ENCODE measurements around the gene OR2T29. TPM values are rescaled to one million over a fixed set of nuclear protein-coding genes. Genes with fewer than 3 reads are reported as not detected.

Gene OR2T29
- total RNA-seq, 1 donor from 2014 or later, result not detected

- no peak overlapping the region for H3K27ac Mint-ChIP-seq (ENCODE audit: unreplicated experiment)
- H3K9me3 Mint-ChIP-seq (ENCODE audit: unreplicated experiment), result peaks cover 38% of the 10 kb centered on the region
- TF ChIP-seq, protein P1, sequence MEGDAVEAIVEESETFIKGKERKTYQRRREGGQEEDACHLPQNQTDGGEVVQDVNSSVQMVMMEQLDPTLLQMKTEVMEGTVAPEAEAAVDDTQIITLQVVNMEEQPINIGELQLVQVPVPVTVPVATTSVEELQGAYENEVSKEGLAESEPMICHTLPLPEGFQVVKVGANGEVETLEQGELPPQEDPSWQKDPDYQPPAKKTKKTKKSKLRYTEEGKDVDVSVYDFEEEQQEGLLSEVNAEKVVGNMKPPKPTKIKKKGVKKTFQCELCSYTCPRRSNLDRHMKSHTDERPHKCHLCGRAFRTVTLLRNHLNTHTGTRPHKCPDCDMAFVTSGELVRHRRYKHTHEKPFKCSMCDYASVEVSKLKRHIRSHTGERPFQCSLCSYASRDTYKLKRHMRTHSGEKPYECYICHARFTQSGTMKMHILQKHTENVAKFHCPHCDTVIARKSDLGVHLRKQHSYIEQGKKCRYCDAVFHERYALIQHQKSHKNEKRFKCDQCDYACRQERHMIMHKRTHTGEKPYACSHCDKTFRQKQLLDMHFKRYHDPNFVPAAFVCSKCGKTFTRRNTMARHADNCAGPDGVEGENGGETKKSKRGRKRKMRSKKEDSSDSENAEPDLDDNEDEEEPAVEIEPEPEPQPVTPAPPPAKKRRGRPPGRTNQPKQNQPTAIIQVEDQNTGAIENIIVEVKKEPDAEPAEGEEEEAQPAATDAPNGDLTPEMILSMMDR (IDR thresholded peaks at IDR 0.05), result no peak
- no peak for DNase-seq (ENCODE audit: extremely low spot score, unreplicated experiment)
- no peaks in the 10 kb centered on the region for H3K4me1 Mint-ChIP-seq (ENCODE audit: unreplicated experiment)
- no peaks in the 10 kb centered on the region for H3K27me3 Mint-ChIP-seq (ENCODE audit: unreplicated experiment)
- no peaks in the 10 kb centered on the region for H3K36me3 Mint-ChIP-seq (ENCODE audit: unreplicated experiment)
- H3K4me3 Mint-ChIP-seq (ENCODE audit: unreplicated experiment), result no peak overlapping the region
These were observed 34.0 kb upstream of the OR2T29 start for GRCh38 chr1:248596615-248597014.

- Mint-ChIP-seq H3K4me1 (ENCODE audit: unreplicated experiment) (no peaks in the 10 kb centered on the region), H3K27ac (ENCODE audit: unreplicated experiment) (no peak overlapping the region), H3K36me3 (ENCODE audit: unreplicated experiment) (no peaks in the 10 kb centered on the region), H3K4me3 (ENCODE audit: unreplicated experiment) (no peak overlapping the region), H3K27me3 (ENCODE audit: unreplicated experiment) (no peaks in the 10 kb centered on the region), H3K9me3 (ENCODE audit: unreplicated experiment) (peaks cover 49% of the 10 kb centered on the region)
- no peak for DNase-seq (ENCODE audit: extremely low spot score, unreplicated experiment)
- TF ChIP-seq, protein P1 (IDR thresholded peaks at IDR 0.05), result no peak
These were observed 30.7 kb upstream of the OR2T29 start for GRCh38 chr1:248593226-248593625.

DNA sequence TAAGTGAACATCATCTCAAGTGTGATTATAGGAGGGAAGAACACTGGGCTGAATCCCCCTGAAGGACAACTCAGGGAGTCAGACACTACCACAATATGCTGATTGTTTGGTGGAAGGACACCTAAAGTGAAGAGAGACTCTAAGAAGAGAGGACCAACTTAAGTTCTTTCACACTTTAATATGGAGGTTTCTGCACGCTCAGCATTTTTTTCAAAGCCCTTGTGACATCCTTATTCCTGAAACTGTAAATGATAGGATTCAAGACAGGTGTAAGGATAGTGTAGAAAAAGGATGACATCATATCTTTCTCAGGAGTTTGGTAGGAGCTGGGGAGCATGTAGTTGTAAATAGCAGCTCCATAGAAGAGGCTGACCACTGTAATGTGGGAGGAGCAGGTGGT lies 30.1 kb upstream of the OR2T29 start:
- TF ChIP-seq, protein P1 (IDR thresholded peaks at IDR 0.05), result no peak
- H3K27me3 Mint-ChIP-seq (ENCODE audit: unreplicated experiment), result no peaks in the 10 kb centered on the region
- no peak for DNase-seq (ENCODE audit: extremely low spot score, unreplicated experiment)
- H3K4me1 Mint-ChIP-seq (ENCODE audit: unreplicated experiment), result no peaks in the 10 kb centered on the region
- peaks cover 50% of the 10 kb centered on the region for H3K9me3 Mint-ChIP-seq (ENCODE audit: unreplicated experiment)
- H3K4me3 Mint-ChIP-seq (ENCODE audit: unreplicated experiment), result no peak overlapping the region
- H3K36me3 Mint-ChIP-seq (ENCODE audit: unreplicated experiment), result no peaks in the 10 kb centered on the region
- H3K27ac Mint-ChIP-seq (ENCODE audit: unreplicated experiment), result no peak overlapping the region

DNA sequence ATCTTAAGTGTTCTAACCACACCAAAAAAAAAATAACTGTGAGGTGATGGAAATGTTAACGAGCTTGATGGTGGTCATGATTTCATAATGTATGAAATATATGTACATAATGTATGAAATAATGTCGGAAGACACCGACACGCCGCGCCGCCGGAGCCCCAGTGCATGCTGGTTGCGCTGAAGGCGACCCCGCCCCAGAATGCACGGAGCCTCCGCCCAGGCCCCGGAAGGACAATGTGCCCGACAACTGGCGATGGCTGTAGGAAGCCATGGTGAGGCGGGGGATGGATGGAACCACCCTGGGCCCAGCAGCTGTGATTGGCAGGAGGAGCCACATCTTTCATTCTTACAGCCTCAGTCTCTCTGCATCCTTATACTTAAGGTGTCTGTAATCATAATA lies 27.5 kb upstream of the OR2T29 start:
- H3K9me3 Mint-ChIP-seq (ENCODE audit: unreplicated experiment), result peaks cover 59% of the 10 kb centered on the region

DNA sequence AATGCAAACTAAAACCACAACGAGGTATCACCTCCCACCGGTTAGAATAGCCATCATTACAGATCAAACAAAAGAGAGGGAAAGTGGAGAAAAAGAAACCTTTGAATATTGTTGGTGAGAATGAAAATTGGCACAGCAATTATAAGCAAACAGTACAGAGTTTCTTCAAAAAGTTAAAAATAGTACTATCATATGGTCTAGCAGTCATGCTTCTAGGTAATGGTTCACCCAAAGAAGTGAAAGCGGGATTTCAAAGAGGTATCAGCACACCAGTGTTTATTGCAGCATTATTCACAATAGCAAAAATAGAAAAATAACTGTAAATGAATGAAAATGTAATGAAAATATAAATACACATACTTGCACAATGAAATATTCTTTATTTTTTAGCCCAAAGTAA lies 26.8 kb upstream of the OR2T29 start:
- TF ChIP-seq, protein P1 (IDR thresholded peaks at IDR 0.05), result no peak
- Mint-ChIP-seq H3K36me3 (ENCODE audit: unreplicated experiment) (no peaks in the 10 kb centered on the region), H3K27ac (ENCODE audit: unreplicated experiment) (no peak overlapping the region), H3K27me3 (ENCODE audit: unreplicated experiment) (no peaks in the 10 kb centered on the region), H3K4me3 (ENCODE audit: unreplicated experiment) (no peak overlapping the region), H3K4me1 (ENCODE audit: unreplicated experiment) (no peaks in the 10 kb centered on the region), H3K9me3 (ENCODE audit: unreplicated experiment) (peaks cover 59% of the 10 kb centered on the region)
- no peak for DNase-seq (ENCODE audit: extremely low spot score, unreplicated experiment)

More for the DNA sequence above, 27.5 kb upstream of the OR2T29 start:
- H3K36me3 Mint-ChIP-seq (ENCODE audit: unreplicated experiment), result no peaks in the 10 kb centered on the region
- no peak overlapping the region for H3K4me3 Mint-ChIP-seq (ENCODE audit: unreplicated experiment)
- H3K27me3 Mint-ChIP-seq (ENCODE audit: unreplicated experiment), result no peaks in the 10 kb centered on the region
- H3K4me1 Mint-ChIP-seq (ENCODE audit: unreplicated experiment), result no peaks in the 10 kb centered on the region
- H3K27ac Mint-ChIP-seq (ENCODE audit: unreplicated experiment), result no peak overlapping the region
- no peak for DNase-seq (ENCODE audit: extremely low spot score, unreplicated experiment)
- TF ChIP-seq, protein P1 (IDR thresholded peaks at IDR 0.05), result no peak
